Stomach smooth muscle (tissue), 2 donors: Measurements from ENCODE around the gene BEST1.
A peak's percentile ranks its signal among the peaks of the same experiment; 100 is the strongest.

Experiments used
- H3K27ac ChIP-seq: one replicate; pipeline ENCODE4 v1.7.0; 2013; ENCODE audit warnings: mild to moderate bottlenecking, low read length, inconsistent platforms
- H3K27me3 ChIP-seq, 2 donors: one replicate each; pipeline ENCODE4 v1.7.0; 2013; ENCODE audit warnings: low read length in 2 of 2; ENCODE audit not compliant: insufficient read depth in 2 of 2, control insufficient read depth in 1 of 2
- H3K36me3 ChIP-seq, 2 donors: one replicate each; pipeline ENCODE4 v1.7.0; 2013; ENCODE audit warnings: low read length in 2 of 2; ENCODE audit not compliant: control insufficient read depth in 2 of 2, insufficient read depth in 2 of 2
- H3K4me1 ChIP-seq: one replicate; pipeline ENCODE4 v1.7.0; 2013; ENCODE audit warnings: low read length; ENCODE audit not compliant: control insufficient read depth, insufficient read depth
- H3K4me3 ChIP-seq, 2 donors: one replicate each; pipeline ENCODE4 v1.7.0; 2013; ENCODE audit warnings: low read length in 2 of 2
- H3K9ac ChIP-seq, 2 donors: one replicate each; pipeline ENCODE4 v1.7.0; 2013; ENCODE audit warnings: low read length in 2 of 2, mild to moderate bottlenecking in 1 of 2
- H3K9me3 ChIP-seq, 2 donors: one replicate each; pipeline ENCODE4 v1.7.0; 2013; ENCODE audit warnings: low read length in 2 of 2; ENCODE audit not compliant: control insufficient read depth in 2 of 2
- donor health status: healthy.
- donor health status: Pancreatic carcinoma.

Gene BEST1

DNA sequence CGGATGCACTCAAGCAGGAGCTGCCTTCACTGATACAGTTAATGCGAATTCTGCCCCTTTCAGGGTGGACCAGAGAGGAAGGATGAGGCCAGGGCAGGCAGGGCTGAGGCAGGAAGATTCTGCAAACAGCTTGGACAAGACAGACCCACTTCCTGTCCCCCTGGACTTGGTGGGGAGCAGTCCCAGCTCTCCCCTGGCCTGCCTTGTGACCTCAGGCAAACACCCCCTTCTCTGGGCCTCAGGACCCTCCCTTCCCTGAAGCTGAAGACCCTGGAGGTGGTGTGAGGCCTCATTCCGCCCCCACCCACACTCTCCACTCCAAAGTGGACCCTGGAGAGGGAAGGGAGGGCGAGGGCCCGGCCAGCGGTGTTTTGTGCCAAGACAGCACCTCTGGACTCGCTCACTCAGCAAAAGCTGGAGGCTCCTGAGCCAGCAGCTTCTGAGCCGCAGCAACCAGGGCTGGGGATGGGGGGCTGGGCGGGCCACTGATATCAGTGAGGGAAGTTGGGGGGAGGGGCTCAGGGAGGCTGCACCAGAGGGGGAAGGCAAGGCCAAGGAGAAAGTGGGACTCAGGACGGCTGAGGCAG, 41.3 kb upstream of the BEST1 start:
- no peaks in the 10 kb centered on the region for H3K9me3 ChIP-seq
- H3K27me3 ChIP-seq = no peaks in the 10 kb centered on the region
- peaks cover 28% of the 10 kb centered on the region for H3K4me1 ChIP-seq
- no peak overlapping the region for H3K27ac ChIP-seq
- H3K36me3 ChIP-seq = peaks cover 4 to 8% of the 10 kb centered on the region in 2 donors
- no peak overlapping the region for H3K9ac ChIP-seq
- no peak overlapping the region for H3K4me3 ChIP-seq

DNA sequence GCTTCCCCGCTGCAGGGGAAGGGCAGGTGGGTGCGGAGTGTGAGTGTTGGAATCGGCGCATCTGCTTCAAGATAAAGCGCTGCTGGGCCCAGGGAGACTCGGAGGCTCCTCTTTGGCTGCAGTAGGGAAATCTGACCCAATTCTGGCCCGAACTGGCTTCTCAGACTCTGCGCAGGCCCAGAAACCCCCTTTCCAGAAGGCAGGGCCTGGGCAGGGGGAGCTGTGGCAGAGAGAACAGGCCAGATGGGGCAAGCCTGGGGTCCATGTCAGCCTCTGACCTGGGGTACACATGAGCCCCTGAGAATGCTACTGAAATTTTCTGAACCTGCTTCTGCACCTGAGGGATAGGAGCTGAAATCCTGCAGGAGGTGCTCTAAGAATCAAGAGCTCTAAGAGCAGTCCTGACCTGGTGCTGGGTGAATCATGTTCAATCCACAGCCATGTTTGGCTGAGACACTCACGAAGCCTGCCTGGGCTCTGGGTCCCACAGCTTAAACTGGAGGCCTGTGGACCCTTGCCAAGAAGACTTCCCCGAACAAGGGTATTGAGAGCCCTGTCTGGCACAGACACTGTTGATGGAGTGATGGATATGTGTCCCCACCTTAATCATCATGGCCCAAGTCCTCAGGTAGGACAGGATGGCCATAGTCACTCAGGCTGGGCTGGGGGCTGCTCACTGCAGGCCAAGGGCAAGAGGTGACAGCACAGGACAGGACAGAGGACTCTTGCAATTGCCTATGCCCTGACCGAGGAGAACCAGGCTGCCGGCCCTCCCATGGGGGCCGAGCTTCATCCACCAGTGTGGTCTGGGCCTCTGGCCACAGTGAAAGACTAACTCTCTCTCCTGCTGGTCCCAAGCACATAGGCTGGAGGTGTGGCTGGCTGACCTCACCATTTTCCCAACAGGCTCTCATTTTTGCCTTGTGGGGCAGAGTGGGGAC, 39.7 kb upstream of the BEST1 start:
- H3K36me3 ChIP-seq = peaks cover 4 to 8% of the 10 kb centered on the region in 2 donors
- no peaks in the 10 kb centered on the region for H3K27me3 ChIP-seq
- no peaks in the 10 kb centered on the region for H3K9me3 ChIP-seq
- H3K9ac ChIP-seq = no peak overlapping the region
- no peak overlapping the region for H3K27ac ChIP-seq
- H3K4me3 ChIP-seq = no peak overlapping the region
- H3K4me1 ChIP-seq = peaks cover 32% of the 10 kb centered on the region

DNA sequence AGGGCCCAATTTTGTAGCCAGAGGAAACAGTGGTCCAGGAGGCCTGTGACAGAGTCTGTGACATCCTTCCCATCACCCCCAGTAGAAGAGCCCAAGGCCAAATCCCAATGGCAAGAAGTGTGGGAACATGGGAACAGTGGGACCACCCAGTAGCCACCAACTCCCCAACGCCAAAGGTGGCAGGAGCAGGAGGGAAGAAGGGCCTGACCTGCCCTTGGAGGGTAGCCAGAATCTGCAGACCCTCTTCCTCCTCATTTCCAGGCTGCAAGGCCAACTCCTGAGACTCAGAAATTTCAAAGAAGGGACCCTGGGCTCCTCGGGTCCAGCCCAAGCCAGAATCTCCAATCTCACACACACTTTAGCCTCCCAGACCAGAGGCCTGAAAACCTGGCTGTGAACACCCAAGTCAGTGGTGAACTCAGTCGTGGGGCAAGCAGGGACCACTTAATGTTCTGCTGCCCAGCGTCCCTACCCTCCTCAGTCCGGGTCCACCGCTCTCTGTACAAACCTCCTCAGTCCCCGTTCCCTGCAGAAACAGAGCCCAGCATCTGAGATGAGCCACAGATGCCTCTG, 38.9 kb upstream of the BEST1 start:
- Histone ChIP-seq H3K27me3 (no peaks in the 10 kb centered on the region), H3K4me3 (no peak overlapping the region), H3K36me3 (peaks cover 4 to 5% of the 10 kb centered on the region in 2 donors), H3K9me3 (no peaks in the 10 kb centered on the region), H3K27ac (no peak overlapping the region), H3K9ac (no peak overlapping the region), H3K4me1 (peaks cover 32% of the 10 kb centered on the region)

DNA sequence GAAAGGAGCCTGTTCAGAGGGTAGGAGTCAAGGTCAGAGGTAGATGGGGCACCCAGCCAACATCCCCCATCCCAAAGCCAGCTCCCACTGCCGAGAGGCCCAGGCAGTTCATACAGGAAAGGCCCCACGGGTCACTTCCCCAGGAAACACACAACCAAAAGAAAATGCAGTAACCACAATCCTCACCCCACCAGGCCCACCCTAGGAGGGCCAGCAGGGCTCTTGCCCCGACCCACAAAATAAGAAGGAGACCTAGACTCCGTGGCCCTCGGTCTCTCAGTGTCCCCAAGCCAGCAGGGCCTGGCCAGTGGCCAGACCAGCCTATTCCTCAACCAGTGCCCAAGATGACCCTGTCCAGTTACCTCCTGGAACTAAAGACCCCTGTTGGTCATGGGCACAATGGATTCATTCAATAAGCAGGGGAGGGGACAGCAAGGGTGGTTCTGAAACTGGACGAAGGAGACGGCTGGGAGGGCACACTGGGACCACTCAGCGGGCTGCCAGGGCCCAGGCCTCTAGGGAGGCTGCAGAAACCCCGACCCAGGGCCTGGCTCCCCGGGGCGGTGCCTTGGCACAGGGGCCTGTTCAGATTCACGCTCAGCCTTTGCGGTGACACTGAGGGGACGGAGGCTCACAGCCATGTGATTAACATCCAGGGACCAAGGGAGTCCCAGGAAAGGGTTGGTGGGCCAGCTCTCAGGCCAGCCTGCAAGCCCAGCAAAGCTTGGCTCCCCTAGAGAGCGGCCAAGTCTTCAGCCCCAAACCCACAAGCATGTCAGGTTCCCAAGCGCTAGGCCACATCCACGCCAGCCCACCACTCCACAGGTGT, 38.2 kb upstream of the BEST1 start:
- peaks cover 0 to under 1% of the 10 kb centered on the region in 2 donors for H3K36me3 ChIP-seq
- H3K9me3 ChIP-seq = no peaks in the 10 kb centered on the region
- H3K27ac ChIP-seq = peak overlapping the region; percentile 18
- H3K9ac ChIP-seq = no peak overlapping the region
- no peaks in the 10 kb centered on the region for H3K27me3 ChIP-seq
- peaks cover 32% of the 10 kb centered on the region for H3K4me1 ChIP-seq
- H3K4me3 ChIP-seq = no peak overlapping the region

DNA sequence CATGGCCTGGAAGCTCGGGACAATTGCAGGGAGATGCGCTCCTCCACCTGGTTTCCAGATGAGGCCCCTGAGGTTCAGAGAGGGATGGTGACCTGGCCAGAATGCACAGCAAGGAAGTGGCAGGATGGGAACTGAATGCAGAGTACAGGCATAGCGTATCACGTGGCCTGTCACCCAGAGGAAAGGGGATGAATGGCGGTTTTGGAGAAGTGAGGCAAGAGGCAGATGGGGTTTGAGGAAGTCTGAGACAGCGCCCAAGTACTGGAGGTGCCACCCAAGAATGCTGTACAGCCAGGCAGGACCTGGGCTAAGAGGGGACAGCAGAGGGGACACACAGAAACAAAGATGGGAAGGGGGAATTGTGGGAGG, 37.6 kb upstream of the BEST1 start:
- no peaks in the 10 kb centered on the region for H3K27me3 ChIP-seq
- H3K9ac ChIP-seq = no peak overlapping the region
- H3K4me3 ChIP-seq = no peak overlapping the region
- H3K4me1 ChIP-seq = peaks cover 33% of the 10 kb centered on the region
- H3K9me3 ChIP-seq = no peaks in the 10 kb centered on the region
- H3K27ac ChIP-seq = no peak overlapping the region
- no peaks in the 10 kb centered on the region for H3K36me3 ChIP-seq

DNA sequence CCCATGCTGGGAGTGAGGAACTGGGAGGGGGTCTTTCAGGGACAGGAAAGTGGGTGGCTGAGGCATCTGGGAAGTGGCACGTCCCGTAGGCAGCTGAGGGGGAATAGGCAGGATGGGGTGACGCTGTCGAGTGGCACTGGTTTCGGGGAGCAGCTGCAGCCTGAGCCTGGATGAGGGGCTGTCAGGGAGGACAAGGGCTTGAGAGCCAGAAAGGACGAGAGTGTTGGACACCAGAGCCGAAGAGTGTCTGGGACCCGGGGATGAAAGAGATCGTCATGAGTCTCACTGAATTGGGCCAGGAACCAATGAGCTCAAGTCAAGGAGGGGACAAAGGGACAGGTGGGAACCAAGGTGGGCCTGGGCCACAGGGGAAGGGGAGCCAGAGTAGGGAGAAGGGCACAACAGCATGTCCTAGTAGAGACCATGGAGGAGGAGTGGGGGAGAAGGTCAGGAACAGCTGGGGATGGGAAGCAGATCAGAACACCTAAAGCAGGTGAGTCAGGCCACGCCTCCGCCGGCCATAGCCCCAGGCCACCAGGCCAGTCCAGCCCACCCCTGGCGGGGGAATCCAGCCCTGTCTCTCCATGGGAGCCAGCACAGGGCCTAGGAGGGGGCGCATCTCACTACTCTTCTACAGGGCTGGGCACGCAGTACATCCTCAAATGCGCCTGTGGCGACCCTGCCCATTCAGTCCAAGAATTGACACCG, 37.0 kb upstream of the BEST1 start:
- Histone ChIP-seq H3K9me3 (no peaks in the 10 kb centered on the region), H3K4me1 (peaks cover 37% of the 10 kb centered on the region), H3K36me3 (no peaks in the 10 kb centered on the region), H3K4me3 (no peak overlapping the region), H3K27ac (no peak overlapping the region), H3K9ac (no peak overlapping the region), H3K27me3 (no peaks in the 10 kb centered on the region)

DNA sequence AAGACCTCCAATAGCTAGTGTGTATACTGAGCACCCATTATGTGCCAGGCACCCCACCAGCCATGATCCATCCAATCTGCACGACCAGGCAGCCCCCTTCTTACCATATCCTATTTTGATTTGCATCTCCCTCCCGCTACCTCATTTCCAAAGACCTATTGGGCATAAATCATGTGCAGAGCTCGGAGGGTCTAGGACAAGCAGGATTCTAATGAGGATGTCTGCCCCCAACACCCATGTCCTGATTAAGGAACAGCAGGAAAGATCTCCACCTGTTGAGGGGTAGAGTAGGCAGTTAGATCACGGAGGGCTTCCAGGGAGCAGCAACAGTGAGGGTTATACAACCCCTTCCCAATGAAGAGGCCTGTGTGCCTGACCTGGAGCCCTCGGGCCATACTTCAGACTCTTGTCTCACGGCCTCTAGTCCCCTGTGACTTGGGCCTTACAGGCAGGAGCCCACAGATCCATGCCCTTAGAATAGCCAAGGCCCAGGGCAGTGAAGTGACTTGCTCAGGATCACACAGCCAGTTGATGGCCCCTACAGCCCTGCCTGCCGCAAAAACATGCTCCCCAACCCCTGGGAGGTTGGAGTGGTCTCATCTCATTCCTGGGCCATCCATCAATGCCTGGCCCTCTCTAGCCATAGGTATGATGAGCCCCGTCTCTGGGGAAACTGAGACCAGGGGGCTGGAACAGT, 36.3 kb upstream of the BEST1 start:
- H3K4me3 ChIP-seq = no peak overlapping the region
- H3K4me1 ChIP-seq = peaks cover 36% of the 10 kb centered on the region
- no peaks in the 10 kb centered on the region for H3K27me3 ChIP-seq
- H3K9ac ChIP-seq = no peak overlapping the region
- H3K27ac ChIP-seq = no peak overlapping the region
- H3K9me3 ChIP-seq = no peaks in the 10 kb centered on the region
- H3K36me3 ChIP-seq = no peaks in the 10 kb centered on the region

DNA sequence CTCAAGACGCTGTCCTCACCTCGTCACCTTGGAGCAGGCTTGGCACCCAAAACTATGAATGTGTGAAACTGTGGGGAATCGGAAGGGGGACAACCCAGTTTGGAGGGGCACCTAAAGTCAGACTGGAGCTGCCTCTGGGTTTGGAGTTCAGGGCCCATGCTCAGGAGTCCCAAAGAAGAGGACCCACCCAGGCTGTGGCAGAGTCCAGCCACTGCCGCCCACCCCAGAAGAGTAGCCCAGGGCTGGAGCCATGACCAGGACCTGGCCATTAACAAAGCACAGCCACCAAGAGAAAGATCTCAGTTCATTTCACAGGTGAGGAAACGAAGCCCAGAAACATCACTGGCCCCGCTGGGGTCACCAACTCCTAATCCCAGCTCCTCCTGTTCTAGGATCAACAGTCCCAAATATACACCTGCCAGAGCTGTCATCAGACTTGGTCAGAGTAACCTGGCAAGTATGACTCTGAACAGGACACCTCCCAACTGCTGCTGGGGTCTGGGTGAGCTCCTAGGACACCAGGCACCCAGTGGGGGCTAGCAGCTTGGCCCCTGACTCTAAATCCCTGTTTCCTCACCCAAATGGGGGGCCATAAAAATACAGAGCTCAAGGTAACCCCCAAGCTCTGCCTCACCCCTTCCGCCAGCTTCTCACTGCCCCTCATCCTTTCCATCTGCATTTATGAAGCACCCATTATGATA, 35.5 kb upstream of the BEST1 start:
- Histone ChIP-seq H3K9me3 (no peaks in the 10 kb centered on the region), H3K27me3 (peaks cover under 1 to 3% of the 10 kb centered on the region in 2 donors), H3K36me3 (no peaks in the 10 kb centered on the region), H3K27ac (no peak overlapping the region), H3K4me1 (peaks cover 33% of the 10 kb centered on the region), H3K4me3 (no peak overlapping the region), H3K9ac (no peak overlapping the region)

DNA sequence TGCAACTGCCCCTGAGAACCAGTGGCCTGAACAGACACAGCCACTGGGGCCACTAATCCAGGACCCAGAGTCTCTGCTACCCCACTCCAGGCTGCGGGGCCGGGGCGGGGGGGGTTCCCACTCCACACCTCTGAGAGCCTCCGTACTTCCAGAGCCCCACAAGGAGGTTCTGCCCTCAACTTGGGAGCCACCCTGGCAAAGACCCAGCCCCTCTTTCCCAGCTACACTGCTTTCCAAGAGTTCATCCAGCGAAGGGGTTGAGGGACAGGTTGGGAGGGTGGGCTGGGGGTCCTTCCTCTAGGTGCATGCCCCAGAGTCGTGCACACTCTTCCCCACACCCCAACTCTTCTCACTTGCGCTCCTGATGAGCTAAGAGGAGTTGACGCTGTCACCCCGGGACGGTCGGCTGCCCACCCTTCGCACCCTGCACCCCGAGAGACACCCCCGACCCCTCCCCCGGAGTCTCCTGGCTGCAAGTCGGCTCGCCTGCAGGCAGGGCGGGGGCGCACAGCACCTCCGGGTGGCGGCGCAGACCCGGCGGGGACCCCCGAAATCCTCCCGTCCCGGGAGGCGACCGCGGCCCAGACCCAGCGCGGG, 33.3 kb upstream of the BEST1 start:
- peaks cover 8 to 10% of the 10 kb centered on the region in 2 donors for H3K27me3 ChIP-seq
- no peak overlapping the region for H3K27ac ChIP-seq
- peak overlapping the region in 1 of 2 donors; percentile 62 for H3K9ac ChIP-seq
- peaks cover 43% of the 10 kb centered on the region for H3K4me1 ChIP-seq
- H3K36me3 ChIP-seq = no peaks in the 10 kb centered on the region
- peak overlapping the region; percentile 26 to 74 for H3K4me3 ChIP-seq
- H3K9me3 ChIP-seq = no peaks in the 10 kb centered on the region
